Stimulated activated CD4-positive, alpha-beta T cell treated with anti-CD3 and anti-CD28 coated beads, Interleukin-1b, Interleukin-23, amount 100 ng/mL, for 4 hours (primary cell): ENCODE data around the gene KCNIP3.
"Not testable (repeated sequence)": the region's sequence is repeated elsewhere in the genome, so short reads cannot be mapped to it uniquely, and the experiment has no call there.

Experiments
- DNase-seq, 2 donors: peaks; one replicate each; pipeline ENCODE4 v3.0.0-alpha.2; 2020; ENCODE audit warnings: low read depth in 2 of 2

The KCNIP3 gene

DNA sequence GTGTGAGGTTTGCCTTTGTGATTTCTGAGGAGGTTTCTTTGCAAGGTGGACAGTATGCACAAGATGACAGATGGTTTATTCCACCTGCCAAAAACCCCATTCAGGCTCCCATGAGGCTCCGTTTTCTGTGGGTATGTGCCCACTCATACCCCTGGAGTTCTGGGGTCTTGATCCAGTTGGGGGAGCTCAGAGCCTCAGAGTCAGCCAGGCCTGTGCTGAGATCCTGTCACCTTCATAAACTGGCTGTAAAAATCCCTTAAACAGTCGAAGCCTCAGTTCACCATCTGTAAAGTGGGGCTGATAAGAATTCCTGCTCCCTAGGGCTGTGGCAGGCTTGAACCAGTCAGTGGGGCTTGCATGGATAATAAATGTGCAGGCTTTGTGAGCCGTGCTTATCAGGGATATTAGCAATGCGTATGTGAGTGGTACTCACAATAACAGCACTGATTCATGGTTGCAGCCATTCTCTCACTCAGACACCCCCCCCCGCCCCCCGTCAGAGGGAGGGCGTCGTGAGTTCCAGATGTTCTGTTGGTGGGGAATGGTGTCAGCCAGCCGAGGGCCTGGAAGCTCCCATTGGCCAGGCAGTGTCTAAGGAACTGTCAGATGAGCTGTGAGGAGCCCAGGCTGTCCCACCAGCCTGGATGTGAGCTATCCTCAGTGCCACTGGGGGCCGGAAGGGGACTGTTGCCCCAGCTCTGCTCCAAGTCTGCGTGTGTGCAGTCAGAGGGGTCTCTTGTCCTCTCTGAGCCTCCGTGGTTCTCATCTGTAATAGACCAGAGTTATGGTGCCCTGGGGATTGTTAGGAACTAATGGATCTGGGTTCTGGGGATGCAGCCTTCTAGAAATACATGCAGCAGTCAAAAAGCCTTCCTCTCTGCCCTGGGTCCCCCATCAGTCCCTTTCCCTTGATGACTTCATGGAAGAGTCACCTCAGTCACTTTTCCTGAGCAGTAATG lies 51.7 kb downstream of the KCNIP3 start:
- DNase-seq, result no peak

DNA sequence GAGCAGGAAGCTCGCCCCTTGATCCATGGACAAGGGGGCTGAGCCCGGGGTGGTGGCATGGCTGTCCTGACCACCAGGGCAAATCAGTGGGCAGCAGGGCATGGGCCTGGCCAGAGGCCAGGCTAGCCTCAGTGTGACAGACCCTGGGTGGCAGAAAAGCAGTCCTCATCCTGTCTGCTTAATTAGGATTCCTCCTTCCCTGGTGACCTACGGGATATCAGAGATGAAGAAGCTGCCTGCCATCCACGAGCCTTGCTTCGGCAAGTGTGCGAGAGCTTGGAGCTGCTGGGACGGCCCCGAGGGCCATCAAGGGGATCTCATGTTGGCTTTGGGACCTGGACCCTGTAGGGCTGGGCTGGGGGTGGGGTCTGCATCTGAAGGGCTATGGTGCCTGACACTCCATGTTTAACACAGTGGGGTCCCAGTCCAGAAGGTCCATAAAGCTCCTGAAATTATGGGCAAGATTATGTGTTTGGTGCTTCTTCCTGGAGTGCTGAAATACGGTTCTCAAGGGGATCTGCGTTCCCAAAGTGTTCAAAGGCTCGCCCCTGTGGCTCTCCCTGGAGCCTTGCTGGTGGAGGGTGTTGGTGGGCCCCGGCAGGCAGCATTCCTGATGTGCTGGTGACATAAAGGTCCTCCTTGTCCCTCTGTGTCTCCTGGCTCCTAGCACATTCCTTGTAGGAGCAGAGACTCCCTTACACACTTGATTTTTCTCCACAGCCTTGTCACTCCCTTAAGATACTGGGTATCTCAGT lies 52.6 kb downstream of the KCNIP3 start:
- DNase-seq, result no peak

DNA sequence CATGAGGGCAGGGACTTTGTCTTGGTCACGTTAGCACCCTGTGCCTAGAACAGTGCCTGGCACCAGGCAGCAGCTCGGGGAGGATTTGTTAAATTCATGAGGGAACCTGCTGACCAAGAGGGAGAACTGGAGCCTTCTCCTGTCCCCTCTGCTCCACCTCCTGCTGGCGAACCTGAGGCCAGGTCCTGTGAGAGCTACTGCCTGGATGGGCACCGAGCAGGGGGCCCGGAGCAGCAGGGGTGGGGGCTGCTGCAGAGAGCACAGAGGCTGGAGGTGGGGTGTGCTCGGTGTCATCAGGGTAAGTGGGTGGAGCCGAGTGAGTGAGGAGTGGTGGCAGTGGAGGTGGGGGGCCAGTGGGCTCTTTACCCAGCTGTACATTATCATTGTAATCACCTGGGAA lies 53.2 kb downstream of the KCNIP3 start:
- no peak for DNase-seq

DNA sequence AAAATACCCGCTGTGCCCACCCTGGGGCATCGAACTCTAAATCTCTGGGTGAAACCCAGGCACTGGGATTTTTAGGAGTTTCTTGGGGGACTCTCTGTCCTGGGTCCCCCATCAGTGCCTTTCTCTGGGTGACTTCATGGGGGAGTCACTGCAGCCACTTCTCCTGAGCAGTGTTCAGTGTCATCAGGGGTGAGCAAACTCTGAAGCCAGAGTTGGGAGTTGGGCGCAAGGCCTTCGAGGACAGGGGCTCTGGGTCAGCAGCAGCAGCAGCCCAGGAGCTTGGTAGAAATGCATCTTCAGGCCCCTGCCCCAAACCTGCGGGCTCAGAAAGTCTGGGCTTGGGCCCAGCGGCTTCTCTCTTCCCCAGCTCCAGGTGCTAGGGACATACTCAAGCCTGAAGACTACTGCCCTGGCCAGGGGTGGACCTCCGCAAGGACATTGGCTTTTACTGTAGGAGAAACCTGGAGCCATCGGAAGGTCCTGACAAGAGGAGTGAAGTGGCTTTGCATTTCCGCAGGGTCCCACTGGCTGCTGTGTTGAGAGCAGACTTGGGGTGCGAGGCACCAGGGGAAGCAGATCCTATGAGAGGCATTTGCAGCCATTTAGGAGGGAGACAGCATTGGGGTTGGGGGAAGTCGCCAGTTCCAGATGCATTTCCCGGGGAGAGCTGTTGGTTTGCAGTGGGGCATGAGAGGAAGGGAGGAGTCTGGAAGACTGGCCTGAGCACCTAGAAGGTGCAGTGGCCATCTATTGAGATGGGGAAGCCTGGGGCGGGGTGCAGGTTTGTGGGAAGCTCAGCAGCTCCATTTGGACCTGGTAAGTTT lies 53.8 kb downstream of the KCNIP3 start:
- no peak for DNase-seq

DNA sequence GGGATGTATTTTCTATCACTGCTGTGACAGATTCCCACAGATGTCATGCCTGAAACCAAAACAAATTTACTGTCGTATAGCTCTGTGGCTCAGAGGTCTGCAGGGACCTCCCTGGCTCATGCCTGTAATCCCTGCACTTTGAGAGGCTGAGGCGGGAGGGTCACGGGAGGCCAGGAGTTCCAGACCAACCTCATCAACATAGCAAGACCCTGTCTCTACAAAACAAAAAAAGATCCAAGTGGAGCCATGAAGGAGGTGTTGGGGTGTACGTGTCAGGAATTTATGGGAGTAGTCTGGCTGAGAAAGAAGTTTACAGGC lies 54.4 kb downstream of the KCNIP3 start:
- DNase-seq, result no peak

DNA sequence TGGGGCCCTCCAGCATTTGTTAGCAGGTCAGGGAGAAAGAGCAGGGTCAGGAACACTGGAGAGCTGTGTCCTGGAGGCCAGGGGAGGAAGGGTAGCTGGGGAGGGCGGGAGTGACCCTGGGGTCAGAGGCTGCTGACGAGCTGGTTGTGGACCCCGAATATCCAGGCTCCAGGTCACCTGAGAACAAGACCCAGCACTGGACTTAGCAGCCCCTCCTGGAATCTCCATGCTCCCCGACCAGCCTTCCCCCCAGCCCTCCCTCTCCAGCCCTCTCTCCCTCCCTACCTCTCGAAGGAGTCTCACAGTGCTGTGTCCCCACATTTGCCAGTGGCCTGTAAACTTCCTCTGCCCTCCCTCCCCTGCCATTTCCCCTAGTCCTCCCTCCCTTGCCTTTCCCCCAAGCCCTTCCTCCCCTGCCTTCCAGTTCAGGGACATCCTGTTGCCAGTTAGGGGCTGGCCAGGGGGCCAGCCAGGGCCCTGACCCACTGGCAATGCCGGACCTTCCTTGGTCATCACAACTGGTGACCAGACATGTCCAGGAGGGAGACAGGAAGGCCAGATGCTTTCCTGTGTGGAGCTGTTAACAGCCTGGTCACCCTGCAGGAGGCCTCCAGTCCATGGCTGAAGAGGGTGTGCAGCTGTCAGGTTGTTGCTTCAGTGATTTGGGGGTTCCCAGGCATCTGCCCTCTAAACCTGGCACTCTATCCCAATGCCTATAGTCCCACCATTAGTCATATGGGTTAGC lies 55.3 kb downstream of the KCNIP3 start:
- DNase-seq, result no peak

DNA sequence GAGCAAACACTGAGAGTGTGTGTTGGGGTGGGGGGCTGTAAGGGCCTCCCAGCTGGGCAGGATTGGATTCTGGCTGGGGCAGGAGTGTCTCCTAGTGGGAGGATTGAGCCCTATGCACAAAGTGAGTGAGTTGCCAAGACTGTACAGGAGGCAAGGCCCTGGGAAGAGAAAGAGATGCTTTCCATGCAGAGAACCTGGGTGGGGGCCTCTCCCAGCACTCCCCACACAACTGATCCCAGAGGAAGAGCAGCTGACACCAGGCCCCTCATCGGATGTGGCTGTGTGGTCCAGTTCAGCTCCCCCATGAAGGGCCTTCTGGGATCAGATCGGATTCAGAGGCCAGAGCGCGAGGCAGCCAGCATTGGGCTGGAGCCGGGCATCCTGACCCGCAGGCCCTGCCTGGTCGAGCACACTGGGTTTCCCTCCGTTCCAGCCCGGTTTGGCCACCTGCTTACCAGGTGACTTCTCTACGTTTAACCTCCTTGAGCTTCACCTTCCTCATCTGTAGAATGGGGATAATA lies 56.0 kb downstream of the KCNIP3 start:
- DNase-seq, result no peak

DNA sequence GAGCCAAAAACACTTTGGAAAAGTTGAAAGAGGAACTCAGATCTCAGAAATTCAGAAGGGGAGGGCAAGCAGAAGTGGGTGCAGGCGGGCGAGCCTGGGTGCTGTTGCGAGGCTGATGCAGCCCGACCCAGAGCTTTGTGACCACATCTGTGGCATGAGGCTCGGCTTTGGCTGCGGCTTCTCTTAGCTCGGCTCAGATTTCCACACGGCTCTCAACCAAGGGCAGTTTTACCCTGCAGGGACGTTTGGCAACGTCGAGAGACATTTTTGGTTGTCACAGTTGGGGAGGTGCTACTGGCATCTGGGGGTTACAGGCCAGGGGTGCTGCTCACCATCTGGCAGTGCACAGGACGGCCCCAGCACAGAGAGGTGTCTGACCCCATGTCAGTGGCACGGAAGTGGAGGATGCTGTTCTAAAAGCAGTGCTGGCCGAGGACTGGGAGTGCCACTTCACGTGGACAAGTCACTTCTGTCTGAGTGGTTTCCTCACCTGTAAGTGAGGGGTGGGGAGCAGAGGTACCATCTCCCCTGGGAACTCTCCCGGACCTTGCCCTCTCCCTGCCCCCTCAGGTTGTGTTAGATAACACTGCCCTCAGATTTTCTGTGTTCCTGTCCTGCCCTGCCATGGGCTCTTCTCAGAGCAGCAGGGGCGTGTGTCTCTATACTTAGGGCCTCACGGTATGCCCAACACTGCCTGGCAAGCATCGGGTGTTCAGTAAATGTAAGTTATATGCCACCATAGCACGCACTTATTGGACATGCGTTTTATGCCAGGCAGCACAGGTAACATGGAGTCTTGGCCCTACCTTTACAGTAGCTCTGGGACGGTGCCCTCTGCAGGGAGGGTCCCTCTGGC lies 56.7 kb downstream of the KCNIP3 start:
- DNase-seq, result no peak

DNA sequence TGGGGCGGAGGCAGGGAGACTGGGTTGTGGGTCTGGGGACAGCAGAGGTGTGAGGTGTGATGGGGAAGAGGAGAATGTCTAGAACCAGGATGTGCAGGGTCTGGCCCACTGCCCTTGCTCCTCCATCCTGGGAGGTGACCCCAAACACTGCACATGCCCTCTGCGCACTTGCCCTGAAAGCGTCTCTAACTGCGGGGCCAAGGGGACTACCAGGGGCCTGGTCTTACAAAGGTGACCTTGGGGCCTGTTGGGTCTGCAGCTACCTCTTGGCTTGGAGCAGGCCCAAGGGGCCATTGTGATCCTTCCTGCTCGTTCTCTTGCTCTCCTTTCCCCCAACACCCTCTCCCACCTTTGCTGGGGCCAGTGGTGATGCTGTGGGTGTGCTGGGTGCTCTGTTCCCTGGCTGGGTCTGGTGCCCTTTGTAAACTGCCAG lies 57.3 kb downstream of the KCNIP3 start:
- DNase-seq, result no peak

DNA sequence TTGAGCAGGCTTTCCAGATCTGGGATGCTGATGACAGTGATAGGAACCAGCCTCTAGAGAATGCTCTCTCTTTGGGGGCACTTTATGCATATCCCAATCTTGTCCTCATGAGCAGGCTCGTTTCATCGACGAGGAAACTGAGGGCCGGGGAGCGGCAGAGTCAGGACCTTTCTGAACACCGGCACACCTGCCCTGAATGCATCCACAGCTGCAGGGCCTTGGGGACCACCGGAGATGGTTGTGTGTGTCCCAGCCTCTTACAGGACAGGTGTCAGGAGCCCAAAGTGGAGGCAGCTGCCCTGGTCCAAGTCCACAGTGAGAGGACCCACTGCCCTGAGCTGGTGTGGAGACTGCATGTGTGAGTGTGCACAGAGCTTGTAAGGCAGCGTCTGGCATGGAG lies 57.8 kb downstream of the KCNIP3 start:
- DNase-seq, result no peak

DNA sequence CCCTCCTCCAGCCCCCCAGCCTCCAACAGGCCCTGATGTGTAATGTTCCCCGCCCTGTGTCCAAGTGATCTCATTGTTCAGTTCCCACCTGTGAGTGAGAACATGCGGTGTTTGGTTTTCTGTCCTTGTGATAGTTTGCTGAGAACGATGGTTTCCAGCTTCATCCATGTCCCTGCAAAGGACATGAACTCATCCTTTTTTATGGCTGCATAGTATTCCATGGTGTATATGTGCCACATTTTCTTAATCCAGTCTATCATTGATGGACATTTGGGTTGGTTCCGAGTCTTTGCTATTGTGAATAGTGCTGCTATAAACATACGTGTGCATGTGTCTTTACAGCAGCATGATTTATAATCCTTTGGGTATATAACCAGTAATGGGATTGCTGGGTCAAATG lies 58.3 kb downstream of the KCNIP3 start:
- not testable (repeated sequence) for DNase-seq

DNA sequence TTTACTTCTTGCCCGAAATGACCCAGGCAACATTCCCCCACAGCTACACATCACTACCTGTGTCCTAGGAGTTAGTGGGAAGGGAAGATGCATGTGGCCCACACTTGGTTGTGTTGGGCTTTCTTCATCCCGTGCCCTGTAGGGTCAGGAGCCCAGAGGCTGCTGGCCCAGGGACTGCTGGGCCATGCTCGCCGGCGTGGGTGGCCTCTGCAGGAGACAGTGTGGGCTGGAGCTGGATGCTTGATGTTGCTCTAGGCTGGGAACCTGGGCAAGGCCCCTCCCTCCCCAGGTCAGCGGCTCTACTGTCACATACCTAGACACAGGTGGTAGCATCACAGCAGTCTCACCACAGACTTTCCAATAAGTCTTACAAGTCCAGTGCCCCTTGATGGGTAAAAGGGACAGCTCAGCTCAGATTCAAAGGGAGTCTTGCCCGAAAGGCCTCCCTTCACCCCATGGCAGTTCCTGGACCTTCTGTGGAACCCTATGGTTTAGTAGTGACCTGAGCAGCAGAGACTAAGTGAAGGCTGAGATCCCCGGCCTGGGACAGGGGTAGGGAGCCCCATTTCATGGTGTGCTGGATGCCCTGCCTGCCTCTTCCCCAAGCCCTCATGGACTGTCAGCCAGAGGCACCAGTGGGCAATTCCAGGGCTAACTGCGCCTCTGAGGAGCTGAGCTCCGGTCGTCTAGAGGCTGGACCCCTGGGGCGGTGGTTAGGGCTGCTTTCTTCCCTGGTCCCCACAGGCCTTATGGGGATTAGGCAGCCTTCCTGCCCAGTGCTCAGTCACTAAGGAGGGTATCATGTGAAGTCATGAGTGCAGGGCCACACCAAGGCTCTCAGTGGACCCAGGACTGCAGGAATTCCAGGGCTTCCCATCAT lies 59.9 kb downstream of the KCNIP3 start:
- DNase-seq, result no peak

DNA sequence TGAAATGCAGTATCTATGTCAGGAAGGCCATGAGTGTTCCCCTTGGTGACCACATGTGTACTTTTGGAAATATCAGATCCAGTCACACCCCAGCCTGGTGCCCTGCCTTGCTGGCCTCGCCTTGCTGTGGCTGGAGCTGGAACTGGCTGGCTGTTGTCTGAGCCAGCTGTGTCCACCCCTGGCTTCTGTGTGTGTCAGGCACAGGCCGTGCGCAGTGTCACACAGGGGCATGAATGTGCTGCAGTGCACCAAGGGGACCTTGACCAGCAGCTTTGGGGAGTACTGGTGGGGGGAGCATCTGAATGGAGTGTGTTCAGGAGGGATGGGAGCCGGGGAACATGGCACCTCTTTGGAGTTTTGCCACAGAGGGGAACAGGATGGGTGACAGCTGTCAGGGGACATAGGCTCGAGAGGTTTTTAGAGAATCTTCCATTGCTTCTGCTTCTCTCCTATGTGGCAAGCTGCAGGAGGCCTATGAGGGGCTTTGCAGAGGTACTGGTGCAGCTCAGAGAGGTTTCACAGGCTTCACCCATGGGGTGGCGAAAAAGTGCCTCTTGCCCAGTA lies 60.7 kb downstream of the KCNIP3 start:
- no peak for DNase-seq

DNA sequence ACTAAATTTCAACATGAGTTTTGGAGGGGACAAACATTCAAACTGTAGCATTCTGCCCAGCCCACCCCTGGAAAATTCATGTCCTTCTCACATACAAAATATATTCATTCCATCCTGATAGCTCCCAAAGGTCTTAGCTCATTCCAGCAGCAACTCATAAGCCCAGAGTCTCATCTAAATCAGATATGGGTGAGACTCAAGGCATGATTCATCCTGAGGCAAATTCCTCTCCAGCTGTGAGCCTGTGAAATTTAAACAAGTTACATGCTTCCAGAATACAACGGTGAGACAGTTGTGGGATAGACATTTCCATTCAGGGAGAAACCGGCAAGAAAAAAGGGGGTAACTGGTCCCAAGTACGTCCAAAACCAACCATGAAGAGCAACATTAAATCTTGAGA lies 61.9 kb downstream of the KCNIP3 start:
- no peak for DNase-seq

DNA sequence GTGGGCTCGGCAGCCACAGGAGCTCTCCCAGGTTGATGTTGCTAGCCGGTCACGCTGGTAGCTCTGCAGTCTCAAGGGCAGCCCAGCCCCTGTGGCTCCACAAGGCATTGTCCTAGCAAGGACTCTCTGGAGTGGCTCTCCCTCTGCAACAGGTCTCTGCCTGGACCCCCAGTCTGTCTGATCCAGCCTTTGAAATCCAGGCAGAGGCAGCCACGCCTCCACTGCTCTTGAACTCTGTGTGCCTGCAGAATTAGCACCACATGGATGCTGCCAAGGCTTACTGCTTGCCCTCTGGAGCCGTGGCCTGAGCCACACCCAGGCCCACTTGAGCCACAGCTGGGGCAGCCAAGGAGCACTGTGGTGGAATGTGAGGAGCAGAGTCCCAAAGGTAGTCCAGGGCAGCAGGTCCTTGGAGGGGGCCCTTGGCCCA lies 62.4 kb downstream of the KCNIP3 start:
- DNase-seq, result no peak

DNA sequence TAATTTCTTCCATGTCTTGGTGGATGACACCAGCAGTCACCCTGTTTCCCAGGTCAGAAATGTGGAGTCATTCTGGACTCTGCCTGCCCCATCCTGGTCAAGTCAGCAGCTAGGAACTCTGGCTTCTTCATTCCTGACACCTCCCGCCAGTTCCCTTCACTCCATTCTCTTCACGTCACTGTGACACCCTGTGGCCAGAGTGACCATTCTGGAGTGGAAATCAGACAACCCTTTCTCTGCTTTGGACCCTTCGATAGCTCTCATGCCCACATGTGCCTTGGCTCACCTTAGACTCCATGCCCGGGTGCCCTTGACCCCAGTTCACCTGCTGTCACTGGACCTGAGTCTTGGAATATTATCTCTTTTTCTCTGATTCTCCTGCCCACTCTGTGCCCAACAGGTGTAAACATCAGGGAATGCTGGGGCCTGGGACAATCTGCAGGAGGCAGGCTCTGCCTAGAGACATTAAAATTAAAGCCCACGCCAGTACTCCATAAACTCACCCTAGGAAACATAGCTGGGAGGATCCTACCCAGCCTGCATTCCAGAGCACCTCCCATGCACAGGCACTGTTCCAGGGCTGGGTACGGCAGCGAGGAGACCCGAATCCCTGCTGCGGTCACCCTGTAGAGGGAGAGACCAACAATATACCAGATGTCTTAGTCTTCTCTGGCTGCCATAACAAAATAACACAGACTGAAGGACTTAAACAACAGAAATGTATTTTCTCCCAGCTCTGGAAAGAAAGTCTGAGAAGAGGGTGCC lies 64.3 kb downstream of the KCNIP3 start:
- DNase-seq, result no peak

DNA sequence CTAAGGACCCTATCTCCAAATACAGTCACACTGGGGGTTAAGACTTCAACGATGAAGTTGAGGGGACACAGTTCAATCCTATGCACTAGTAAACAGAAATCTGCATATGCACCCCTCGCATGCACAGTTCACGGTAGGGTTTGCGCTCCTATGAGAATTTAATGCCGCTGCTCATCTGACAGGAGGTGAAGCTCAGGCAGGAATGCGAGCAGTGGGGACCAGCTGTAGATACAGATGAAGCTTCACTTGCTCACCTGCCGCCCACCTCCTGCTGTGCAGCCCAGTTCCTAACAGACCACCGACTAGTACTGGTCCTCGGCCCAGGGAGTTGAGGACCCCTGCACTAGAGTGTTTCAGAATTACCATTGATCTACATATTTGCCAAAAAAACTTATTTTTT lies 65.3 kb downstream of the KCNIP3 start:
- DNase-seq, result no peak

DNA sequence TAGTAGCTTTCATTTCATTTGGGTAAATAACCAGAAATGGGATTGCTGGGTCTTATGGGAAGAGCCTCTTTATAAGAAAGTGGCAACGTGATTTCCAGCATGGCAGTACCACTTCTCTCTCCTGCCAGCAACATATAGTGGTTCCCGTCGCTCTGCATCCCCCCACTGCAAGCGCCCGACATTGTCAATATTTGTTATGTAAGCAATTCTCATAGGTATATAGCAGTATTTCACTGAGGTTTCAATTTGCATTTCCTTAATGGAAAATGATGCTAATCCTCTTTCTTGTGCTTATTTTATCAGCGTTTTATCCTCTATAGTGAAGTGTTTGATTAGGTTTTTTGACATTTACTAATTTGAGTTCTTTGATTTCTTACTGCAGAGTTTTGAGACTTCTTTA lies 69.4 kb downstream of the KCNIP3 start:
- no peak for DNase-seq
